HG02943 (cell line): ENCODE measurements around the gene FREY1.

ENCODE experiments used
- ATAC-seq: cut with Tn5 transposase; IDR thresholded peaks from one replicate; pipeline ENCODE4 v1.9.1; 2021; ENCODE audit warnings: mild to moderate bottlenecking, low read depth, moderate library complexity; ENCODE audit not compliant: unreplicated experiment

FREY1 gene

DNA sequence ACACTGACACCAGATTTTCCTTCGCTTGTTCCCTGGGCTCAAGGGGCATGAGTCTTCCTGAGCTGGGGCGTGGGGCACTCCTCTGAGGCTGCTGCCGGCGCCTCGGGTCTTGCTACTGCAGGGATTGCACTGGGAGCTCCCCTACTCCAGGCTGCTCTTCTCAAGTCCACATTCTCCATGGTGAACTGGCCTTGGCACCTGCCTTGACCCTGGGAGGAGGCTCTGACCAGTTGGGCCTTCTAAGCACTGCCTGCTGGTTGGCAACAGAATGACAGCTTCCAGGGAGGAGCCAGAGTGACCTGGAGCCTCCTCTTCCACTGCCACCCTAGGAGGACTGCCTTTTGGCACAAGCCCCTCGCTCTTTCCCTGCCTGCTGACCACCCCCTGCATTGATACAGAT is 9.5 kb downstream of the FREY1 start:
- no peak for ATAC-seq

DNA sequence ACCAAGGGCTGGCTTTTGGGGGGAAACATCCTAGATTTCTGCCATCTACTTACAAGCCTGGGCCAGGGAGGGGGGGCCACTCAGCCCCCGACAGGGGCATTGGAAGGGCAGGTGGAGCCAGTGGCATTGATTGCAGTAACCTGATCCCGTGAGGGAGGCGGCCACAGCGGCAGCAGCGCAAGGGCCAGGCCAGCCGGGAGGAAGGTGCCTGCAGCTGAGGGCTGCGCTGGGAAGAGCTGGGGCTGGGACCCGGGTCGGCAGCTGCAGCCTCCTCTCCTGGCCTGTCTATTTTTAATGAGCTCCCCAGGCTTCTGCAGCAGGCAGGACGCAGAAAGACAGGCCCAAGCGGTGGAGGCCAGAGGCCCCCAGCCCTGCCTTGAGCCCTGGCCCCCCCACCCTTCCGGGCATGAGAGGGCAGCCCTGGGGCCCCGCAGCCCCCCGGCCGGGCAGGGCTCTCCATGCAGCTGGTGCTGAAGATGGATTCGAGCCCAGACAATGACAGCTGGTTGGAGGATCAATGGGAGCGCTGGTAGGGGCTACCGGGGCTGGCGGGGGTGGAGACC is 10.6 kb downstream of the FREY1 start:
- ATAC-seq, result no peak

DNA sequence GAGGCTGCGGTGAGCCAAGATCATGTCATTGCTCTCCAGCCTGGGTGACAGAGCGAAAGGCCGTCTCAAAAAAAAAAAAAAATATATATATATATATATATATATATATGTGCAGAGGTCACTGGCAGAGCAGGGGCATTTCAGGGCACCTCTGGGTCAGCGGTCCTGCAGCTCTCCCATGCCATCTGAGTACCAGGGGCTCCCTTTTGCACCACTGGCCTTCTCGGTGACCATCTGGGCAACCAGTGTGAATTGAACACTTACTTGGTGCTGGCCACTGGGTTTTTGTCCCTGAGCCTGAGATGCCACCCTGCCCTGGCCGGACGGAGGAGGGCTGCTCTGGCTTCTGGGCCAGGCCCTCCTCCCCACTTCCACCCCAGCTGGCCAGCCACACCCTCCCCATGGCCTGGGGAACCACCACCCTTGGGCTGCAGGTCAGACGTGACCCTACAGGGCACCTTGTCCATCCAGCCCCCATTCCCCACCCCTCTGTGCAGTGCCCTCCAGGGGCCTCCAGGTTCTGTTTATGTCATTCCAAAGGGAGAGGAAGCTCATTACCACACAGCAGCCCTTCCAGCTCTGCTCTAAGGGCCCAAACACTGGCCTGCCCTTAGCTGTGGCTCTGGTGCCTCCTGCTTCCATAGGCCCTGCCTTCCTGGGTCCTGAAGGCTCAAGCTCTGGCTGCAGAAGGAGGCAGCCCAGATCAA is 11.4 kb downstream of the FREY1 start:
- no peak for ATAC-seq

DNA sequence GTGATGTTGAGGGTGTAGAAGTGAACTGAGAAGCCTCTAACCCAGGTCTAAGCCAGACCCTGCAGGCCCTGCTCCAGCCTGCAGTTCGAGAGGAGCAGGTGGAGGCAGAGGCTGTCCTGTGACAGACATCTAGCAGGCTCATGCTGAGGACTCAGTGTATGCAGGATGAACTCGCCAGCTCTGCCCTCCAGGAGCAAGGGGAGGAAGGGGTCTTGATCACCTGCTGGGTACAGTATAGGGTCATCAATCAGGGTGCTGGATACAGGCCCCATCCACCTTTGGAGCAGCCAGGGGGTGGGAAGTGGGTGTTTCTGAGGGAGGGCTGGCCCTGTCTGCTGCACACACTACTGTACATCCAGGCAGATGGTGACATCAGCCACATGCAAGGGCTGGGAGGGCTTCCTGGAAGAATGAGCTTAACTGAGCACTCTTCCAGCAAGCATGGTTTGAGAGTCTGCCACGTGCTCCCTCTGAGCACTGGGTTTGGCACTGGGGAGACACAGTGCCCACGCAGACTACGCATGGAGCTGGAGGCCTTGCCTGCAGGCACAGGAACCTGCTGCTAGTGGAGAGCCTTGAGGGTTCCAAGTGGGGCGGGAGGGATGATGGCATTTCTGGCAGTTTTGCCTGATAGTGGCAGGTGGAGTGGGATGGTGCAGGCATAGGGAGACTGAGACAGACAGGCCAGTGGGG is 12.4 kb downstream of the FREY1 start:
- no peak for ATAC-seq

DNA sequence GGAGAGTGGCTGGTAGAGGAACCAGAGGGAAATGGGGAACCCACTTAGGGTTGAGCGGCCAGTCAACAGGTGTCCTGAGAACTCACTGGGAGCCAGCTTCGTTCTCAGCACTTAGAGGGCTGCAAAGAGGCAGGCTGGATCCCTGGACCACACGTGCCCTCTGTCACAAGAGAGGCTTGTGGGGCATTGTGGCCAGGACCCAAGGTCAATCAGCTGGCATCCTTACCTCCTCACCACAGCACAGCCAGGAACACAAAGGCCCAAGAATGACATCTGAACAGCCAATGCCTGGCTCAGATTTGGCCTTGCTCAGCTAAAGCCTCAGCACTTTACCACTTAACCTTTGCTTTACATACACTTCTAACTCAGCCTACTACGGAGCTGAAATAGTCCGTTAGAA is 14.2 kb downstream of the FREY1 start:
- no peak for ATAC-seq

DNA sequence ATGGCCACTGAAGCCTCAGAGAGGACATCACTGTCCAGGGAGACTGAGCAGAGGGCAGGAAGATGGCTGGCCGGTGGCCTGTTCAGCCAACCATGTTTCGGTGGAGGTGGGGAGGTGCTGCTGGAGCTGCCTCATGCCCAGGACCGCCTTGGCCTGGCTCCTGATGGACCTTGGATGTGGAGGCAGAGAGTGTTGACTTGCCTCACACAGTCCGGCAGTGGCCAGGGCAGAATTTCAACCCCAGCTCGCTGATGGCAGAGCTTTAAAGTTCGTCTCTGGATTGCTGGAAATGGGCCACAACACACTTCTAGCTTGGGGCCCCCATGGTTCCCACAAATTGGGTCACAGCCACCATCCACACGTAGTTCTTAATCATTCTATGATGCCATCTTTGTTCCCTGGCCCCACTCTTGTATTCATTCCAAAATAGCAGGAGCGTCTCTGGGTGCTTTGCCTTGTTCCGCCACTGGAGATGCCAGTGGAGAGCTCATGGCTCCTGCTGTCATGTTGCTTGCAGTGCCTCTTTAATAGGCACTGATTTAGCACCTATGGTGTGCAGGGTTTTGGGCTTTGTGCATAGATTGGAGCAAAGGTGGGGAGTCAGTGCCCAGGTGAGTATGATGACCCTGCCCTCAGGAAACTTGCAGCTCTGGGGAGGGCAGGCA is 16.1 kb downstream of the FREY1 start:
- no peak for ATAC-seq

DNA sequence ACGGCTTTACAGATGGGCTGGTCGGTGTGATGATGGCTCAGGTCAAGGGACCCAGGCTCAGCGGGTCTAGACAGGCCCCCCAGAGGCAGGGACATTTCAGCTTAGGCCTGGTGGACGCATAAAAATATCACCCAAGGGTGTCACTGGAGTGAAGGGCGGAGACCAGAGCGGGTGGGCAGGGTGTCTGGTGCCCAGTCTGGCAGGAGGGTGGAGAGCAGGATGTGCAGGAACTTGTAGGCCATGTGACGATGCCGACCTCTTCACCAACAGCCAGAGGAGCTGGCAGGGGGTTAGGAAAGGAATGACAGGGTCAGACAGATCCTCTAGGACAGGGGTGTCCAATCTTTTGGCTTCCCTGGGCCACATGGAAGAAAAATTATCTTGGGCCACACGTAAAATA is 17.1 kb downstream of the FREY1 start:
- ATAC-seq, result no peak

DNA sequence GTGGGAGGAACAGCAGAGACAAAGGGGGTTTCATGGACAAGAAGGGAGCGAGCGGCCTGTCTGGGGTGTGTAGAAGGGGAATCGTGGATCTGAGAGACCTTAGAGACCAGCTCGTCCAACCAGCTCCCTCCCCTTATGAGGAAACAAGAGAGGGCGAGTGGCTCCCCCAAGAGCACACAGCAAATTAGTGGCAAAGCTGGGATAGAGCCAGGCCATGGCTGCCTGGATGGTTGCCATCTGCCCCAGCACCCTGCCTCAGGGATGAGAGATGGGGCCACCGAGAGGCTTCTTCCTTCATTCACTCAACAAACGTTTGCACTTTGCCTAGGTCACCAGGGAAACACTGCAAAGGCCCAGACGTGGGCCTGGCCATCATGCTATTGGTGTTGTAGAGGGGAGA is 17.5 kb downstream of the FREY1 start:
- ATAC-seq, result no peak

DNA sequence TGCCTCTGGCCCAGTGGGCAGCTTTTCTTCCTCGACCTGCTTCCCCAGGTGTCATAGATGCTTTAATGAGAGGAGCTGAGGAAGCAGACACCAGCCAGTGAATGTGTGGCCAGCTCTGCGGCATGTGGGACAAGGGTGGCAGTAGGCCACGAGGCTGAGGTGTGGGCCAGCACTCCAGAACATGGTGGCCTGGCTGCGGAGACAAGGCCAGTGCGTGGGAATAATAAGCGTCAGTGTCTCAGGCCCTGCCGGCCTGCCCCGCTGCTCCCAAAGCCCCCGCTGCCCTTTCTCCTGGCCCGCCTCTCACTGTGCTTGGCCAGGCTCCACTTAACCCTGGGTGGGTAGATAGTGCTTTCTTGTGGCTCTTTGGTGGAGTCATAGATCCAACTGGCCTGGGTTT is 19.5 kb downstream of the FREY1 start:
- no peak for ATAC-seq

DNA sequence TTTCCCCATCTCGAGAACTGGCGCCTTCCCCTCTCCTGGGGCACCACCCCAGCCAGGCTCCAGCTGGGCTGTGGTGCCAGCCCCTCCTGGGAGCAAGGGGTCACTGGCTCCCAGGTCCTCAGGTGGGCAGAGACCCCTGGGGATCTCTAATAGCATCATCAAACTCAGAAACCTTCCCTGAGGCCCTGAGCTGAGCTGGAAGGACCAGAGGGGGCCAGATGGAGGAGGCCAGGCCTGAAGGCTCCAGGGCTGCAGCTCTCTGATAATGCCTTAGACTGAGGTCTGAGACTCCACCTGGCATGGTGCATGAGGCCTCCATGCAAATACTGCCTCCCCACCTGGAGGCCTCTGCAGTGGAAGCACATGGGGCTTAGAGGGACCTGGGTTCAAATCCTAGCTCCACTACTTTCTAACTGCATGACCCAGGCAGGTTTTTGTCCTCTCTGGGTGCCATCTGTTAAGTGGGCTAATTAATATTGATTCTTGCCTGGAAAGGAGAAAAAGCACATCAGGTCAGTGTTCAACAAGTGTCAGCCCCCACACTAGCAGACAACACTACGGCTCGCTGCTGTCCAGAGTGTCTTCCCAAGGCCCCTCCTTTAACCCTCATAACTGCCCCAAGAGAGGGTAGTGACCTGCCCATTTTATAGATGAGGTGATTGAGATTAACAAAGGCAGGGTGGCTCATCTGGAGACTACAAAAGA is 20.1 kb downstream of the FREY1 start:
- ATAC-seq, result no peak

DNA sequence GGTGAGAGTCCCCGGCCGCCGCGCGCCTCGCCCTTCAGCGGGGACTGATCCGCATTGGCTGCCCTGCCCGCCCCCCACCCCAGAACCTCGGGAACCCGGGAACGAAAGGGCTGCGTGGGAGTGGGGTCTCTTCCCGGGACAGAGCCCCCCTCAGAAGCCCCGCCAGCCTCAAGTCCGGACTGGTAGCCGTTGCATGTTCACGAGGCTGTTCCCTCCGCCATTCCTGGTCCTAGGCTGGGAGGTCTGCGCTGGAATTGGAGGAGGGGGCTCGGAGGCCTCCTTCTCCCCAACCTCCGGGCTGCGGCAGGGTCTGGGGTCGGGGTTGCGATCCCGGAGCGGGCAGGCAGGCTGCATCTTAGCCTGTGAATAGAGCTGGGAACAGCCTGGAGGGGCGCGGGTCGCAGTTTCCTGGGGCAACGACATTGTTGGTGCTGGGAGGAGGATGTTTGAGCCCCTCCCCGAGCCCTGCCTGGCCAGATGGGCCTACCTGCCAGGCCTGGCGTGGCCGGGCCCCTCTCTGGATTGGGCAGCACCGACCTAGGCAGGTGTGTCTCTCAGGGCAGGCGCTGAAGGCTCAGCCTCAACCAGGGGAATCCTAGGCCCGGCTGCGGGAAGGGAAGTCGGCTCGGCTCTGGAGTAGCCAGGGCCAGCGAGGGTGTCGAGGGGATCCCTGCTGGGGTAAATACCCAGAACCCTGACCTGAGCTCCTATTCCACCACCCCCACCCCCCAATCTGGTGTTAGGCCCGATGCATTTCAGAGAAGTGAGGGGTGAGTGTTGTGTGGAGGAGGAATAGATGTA is 20.9 kb downstream of the FREY1 start:
- no peak for ATAC-seq

DNA sequence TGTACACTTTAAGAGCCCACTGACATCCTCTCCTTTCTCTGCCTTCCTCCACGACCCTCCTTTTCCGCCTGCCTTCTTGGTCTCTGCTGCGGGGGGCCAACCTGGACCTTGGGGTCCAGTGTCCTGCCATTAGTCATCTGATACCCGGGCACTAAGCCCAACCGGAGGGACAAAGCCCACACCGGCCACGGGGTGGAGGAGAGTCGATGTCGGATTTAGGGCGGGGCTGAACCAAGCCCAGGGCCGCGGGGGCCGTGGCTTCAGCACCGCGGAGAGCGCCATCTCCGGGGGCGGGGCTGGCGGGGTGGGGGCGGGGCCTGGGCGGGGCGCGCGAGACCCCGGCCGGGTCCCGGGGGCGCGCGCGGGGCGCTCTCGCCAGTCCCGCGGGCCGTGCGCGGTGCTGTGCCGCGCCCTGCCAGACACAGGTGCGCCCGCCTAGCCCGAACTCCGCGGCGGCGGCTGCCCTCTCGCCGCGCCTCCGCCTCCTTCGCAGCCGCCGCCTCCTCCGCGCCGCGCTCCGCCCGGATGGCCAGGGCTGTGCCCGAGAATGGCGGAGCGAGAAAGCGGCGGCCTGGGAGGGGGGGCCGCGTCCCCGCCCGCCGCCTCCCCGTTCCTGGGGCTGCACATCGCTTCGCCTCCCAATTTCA is 21.7 kb downstream of the FREY1 start, which contains the start of gene MAPK8IP1:
Gene MAPK8IP1, plus strand, starts transcription at position 378 of the 647 bp plus-strand sequence. Its CDS starts 170 bp downstream, at position 548.
- ATAC-seq, result no peak

DNA sequence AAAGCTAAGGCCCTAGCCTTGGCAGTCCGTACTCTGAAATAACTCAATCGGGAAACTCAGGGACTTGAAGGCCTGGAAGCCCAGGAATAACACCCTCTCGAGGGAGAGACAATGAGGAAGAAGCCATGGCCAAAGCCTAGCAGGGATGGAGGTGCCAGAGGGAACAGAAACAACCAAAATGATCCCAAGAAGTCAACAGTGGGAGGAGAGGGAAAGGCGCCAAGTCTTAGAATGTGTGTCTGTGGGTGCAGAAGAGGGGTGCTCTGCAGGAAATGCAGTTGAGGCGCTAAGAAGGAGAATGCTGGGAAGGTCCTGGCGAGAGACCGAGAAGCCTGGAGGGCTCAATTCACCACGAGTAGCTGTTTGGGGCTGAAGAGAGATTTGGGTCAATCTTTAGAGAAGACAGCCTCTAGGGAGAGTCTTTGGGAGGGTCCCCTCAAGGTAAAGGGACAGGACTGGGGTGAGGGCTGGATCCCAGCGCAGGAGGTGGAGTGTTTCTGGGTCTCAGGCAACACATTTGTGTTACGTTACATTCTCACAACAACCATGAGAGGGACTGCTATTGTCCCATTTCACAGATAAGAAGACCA is 22.4 kb downstream of the FREY1 start:
- no peak for ATAC-seq

DNA sequence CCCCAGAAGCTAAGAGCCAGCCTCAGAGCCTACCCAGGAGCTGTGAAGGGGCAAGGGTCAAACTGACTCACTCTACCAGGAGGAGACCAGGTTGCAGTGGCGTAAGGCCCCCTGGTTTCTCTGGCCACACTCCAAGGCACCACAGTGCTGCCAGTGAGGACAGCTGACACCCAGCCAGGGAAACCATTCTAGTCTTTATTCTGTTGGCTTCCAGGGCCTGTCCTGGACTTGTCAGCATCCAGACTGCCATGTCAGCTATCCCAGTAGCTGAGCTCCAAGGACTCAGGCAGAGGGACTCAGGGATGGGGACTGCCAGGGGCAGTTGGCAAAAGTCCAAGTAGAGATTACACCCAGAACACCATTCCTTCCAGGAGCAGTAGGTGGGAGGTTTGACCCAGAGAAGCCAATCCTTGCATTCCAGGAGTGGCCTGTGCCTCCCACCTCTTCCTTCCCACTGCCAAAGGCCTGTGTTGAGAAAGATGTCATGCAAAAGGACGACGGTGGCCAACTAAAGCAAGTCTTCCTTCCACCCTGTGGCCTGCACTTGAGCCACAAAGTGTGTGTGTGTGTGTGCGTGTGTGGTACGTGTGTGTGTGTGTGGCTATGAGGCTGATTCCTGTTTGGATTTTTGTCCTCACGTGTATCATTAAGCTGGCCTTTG is 25.2 kb downstream of the FREY1 start:
- ATAC-seq, result no peak

DNA sequence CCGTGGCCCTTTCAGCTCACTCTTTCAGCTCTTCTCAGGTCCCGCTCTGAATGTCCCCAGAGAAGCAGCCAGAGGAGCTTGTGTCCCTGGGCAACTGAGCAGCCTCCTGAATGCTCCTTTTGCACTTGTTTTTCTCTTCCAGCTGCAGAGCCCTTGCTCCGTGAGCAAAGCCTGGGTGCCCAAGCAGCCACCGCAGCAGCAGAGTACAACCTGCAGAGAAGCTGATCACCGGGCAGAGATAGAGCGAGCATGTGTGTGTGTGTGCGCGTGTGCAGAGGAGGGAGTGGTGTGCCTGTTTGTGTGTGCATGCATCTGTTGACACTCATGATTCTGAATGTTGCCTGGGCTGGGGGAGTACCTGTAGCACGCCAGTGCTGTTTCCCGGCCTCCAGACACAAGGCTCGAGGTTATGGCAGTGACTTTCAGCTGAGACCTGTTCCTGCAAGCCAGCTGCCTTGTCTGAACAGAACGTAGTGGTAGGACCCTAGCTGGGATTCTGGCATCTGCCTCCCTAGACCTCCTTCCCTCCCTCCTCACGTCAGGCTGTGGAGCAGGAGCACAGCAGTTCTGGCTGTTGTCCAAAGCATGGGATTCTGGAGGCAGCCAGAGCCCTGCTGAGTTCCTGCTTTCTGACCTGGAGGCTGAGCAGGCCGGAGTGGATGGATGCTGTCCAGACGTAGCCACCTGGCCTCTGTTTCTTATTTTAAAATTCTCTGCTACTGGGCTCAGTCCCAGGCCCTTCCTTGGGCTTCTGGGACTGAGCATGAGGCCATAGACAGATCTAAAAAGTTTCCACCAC is 26.1 kb downstream of the FREY1 start:
- ATAC-seq, result no peak

DNA sequence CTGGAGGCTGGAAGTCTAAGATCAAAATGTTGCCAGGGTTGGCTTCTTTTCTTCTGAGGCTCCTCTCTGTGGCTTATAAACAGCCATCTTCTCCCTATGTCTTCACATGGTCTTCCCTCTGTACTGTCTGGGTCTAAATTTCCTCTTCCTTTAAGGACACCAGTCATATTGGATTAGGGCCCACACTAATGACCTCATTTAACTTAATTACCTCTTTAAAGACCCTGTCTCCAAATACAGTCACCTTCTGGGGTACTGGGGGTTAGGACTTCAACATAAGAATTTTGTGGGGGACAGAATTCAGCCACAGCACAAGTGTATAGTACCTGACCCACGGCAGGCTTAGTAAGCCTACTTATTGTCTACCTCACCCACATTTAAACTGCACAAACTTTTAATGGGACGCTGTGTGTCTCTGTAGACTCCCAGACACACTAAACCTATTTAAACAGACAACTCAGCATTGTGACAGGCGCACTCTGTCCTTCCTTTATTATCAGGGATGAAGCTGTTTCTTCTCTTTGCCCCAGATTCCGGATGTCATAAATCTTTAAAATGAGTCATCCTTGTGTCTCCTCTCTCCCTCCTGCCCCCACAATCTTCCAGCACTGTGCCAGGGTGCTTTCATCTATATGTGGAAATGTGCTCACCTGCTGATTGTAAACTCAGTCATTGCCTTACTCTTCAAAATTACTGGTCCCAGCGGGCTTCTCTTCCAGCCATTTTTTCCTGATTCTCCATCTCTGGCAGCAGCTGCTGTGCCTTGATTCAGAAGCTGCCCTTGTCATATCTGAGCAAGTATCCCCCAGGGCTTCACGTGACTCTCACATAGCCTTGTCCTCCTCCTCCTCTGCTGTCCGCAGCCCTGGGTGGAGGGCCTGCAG is 27.0 kb downstream of the FREY1 start:
- no peak for ATAC-seq

DNA sequence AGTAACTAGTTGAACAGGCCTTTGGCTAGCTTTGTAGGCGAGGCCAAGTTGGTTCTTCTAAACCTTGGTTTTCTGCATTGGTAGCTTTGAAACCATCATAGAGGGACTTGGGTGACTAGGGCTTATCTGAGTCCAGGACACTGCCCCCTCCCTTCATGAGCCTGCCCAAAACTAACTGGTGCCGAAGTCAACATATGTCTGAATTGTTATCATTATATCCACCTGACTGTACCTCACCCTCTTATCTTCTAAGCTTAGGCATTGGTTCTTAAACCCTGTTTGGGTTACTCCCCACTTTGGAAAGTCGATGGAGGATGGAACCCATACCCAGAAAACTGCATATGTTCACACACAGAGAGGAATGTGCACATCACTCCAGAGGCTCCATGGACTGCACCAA is 29.2 kb downstream of the FREY1 start:
- no peak for ATAC-seq
